NT2/D1 (cell line): Measurements from ENCODE around the gene PNPLA6.

ENCODE experiments used
- DNase-seq: peaks from one replicate; pipeline ENCODE4 v3.0.0-alpha.2; 2011; ENCODE audit warnings: low read depth, low spot score
- H3K27me3 ChIP-seq: 2 replicates; pipeline ENCODE4 v1.6.0; 2011; ENCODE audit warnings: mild to moderate bottlenecking; ENCODE audit not compliant: insufficient read length, insufficient read depth
- H3K36me3 ChIP-seq: 2 replicates; pipeline ENCODE4 v1.6.1; 2011; ENCODE audit warnings: mild to moderate bottlenecking, low read length, mixed read lengths; ENCODE audit not compliant: insufficient read depth, insufficient read length
- H3K4me1 ChIP-seq: 2 replicates; pipeline ENCODE4 v1.5.1; 2011; ENCODE audit not compliant: insufficient read depth, insufficient read length
- H3K4me3 ChIP-seq: 2 replicates; pipeline ENCODE4 v1.5.1; 2011; ENCODE audit warnings: low read depth; ENCODE audit not compliant: insufficient read length
- H3K9ac ChIP-seq: 2 replicates; pipeline ENCODE4 v1.6.0; 2011; ENCODE audit warnings: low read depth; ENCODE audit not compliant: insufficient read length
- H3K9me3 ChIP-seq: 2 replicates; pipeline ENCODE4 v1.5.1; 2011; ENCODE audit warnings: mild to moderate bottlenecking, low read length; ENCODE audit not compliant: insufficient read depth
- SUZ12 ChIP-seq: IDR thresholded peaks from 2 replicates; pipeline ENCODE4 v1.6.1; 2011; ENCODE audit not compliant: insufficient read length, insufficient read depth; ENCODE audit errors: extremely low read depth
- YY1 ChIP-seq: IDR thresholded peaks from 2 replicates; pipeline ENCODE4 v1.6.1; 2011; ENCODE audit not compliant: insufficient read length, insufficient read depth
- ZNF274 ChIP-seq: IDR thresholded peaks from 2 replicates; pipeline ENCODE4 v1.6.1; 2011; ENCODE audit warnings: mild to moderate bottlenecking, low read depth, low read length

PNPLA6 gene

DNA sequence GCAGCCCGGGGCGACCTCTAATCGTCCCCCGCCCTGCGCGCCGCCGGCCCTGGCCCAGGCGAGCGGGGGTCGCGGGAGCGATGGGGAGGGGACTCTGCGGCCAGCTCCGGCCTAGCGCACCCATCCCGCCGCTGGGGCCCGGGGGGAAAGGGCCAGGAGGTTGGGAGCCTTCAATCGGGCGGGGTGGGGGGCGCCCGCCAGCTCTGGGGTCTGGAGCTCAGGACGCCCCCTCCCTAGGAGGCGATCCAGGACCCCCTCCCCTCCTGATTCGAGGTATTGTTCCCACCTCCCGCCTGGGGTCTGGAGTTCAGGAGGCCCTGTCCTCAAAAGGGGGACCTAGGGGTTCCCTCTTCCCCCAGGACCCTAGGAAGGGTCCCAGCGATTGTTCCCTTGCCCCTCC, 19.2 kb upstream of the PNPLA6 start:
- Histone ChIP-seq H3K9ac (peak overlapping the region; percentile 87), H3K4me1 (peaks cover 9% of the 10 kb centered on the region), H3K36me3 (peaks cover 18% of the 10 kb centered on the region), H3K4me3 (peak overlapping the region; percentile 81), H3K27me3 (no peaks in the 10 kb centered on the region), H3K9me3 (no peaks in the 10 kb centered on the region)
- DNase-seq, result no peak
- TF ChIP-seq SUZ12 (no peak), ZNF274 (no peak), YY1 (no peak)

DNA sequence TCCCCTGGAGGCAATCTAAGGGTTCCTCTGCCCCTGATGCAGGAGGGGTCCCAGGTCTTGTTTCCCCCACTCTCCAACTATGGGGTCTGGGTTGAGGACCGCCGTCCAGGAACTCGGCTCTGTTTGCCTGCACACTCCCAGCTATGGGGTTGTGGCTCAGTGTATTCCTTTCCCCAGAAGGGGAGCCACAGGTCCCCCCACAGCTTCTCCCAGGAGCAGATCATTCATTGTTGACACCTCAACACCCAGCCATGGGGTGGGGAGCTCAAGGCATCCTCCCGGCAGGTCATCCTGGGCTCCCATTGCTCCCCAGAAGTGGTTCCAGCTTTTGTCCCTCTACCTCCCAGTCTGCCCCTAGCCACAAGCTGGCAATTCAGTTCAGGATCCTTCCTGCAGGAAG, 18.6 kb upstream of the PNPLA6 start:
- DNase-seq, result no peak
- Histone ChIP-seq H3K4me1 (peaks cover 9% of the 10 kb centered on the region), H3K27me3 (no peaks in the 10 kb centered on the region), H3K36me3 (peaks cover 18% of the 10 kb centered on the region), H3K9me3 (no peaks in the 10 kb centered on the region), H3K4me3 (peak overlapping the region; percentile 81), H3K9ac (peak overlapping the region; percentile 87)
- no peak for TF ChIP-seq YY1
- TF ChIP-seq SUZ12, result no peak
- TF ChIP-seq ZNF274, result no peak

- Histone ChIP-seq H3K36me3 (peaks cover 24% of the 10 kb centered on the region), H3K9ac (no peak overlapping the region), H3K4me3 (no peak overlapping the region), H3K27me3 (peaks cover 4% of the 10 kb centered on the region), H3K9me3 (no peaks in the 10 kb centered on the region), H3K4me1 (peaks cover 16% of the 10 kb centered on the region)
- no peak for DNase-seq
- no peak for TF ChIP-seq SUZ12
- no peak for TF ChIP-seq ZNF274
- no peak for TF ChIP-seq YY1
Observed at GRCh38 chr19:7519361-7520130, 16.0 kb upstream of the PNPLA6 start.

DNA sequence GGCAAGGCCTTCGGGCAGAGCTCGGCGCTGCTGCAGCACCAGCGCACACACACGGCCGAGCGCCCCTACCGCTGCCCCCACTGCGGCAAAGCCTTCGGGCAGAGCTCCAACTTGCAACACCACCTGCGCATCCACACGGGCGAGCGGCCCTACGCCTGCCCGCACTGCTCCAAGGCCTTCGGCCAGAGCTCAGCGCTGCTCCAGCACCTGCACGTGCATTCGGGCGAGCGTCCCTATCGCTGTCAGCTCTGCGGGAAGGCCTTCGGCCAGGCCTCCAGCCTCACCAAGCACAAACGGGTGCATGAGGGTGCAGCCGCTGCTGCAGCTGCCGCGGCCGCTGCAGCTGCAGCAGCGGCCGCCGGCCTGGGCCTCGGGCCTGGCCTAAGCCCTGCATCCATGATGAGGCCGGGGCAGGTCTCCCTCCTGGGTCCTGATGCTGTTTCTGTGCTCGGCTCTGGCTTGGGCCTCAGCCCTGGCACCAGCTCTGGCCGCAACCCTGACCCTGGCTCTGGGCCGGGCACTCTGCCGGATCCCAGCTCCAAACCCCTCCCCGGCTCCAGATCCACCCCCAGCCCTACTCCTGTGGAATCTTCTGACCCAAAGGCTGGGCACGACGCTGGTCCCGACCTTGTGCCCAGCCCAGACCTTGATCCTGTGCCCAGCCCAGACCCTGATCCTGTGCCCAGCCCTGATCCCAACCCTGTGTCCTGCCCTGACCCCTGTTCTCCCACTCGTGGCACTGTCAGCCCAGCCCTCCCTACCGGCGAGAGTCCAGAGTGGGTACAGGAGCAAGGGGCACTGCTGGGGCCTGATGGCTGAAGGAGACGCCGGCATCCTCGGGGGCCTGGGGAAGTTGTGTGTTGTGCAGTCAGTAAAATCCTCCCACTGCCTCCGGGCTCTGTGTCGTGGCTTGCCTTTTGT, 15.1 kb upstream of the PNPLA6 start:
- no peak for TF ChIP-seq YY1
- no peak for TF ChIP-seq SUZ12
- no peak for TF ChIP-seq ZNF274
- no peak overlapping the region for H3K4me3 ChIP-seq
- no peaks in the 10 kb centered on the region for H3K9me3 ChIP-seq
- H3K36me3 ChIP-seq, result peaks cover 32% of the 10 kb centered on the region
- peak overlapping the region; percentile 26 for H3K9ac ChIP-seq
- peaks cover 4% of the 10 kb centered on the region for H3K27me3 ChIP-seq
- DNase-seq, result no peak
- peaks cover 14% of the 10 kb centered on the region for H3K4me1 ChIP-seq

- peaks cover 42% of the 10 kb centered on the region for H3K36me3 ChIP-seq
- no peak for DNase-seq
- peaks cover 4% of the 10 kb centered on the region for H3K27me3 ChIP-seq
- peaks cover 10% of the 10 kb centered on the region for H3K4me1 ChIP-seq
- H3K9ac ChIP-seq, result peak overlapping the region; percentile 89
- TF ChIP-seq ZNF274 (no peak), YY1 (no peak), SUZ12 (no peak)
- no peaks in the 10 kb centered on the region for H3K9me3 ChIP-seq
- peak overlapping the region; percentile 75 for H3K4me3 ChIP-seq
Observed at GRCh38 chr19:7521551-7522071, 13.9 kb upstream of the PNPLA6 start.

DNA sequence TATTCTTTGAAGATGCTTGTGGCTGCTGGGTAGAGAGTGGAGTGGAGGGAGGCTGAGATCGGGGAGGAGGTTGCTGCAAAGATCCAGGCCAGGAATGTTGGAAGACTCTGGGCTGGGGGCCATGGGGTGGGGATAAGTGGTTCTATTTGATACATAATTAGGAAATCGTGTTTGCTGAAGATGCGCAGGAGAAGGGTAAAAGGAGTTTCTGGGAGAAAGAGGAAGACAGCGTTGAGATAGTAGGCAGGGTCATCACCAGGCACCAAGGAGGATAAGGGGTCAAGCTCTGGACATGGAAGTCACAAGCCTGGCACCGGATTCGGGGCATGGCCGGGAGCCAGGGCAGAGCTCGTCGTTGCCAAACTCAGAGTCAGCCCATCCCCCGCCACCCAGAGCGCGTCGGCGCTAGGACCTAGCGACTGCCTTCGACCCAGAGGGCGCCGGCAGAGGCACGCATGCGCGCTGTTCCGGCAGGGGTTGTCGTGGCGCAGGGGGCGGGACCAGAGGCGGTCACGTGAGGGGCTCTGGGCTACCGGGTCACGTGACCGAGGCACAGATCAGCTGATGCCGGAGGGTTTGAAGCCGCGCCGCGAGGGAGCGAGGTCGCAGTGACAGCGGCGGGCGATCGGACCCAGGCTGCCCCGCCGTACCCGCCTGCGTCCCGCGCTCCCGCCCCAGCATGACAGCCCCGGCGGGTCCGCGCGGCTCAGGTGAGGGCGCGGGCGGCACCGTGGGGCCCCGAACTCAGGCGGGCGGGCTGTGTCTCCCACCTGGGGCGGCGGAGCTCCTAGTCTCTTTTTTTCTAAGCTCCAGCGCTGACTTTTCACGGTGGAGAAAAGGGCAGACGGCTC, 13.2 kb upstream of the PNPLA6 start, which contains the start of gene MCOLN1:
TSS of gene MCOLN1 (plus strand) at position 553 of the 851 bp plus-strand sequence. CDS start at position 680, 127 bp downstream.
- Histone ChIP-seq H3K9ac (peak within 1 kb of the TSS; percentile 89), H3K4me3 (peak within 1 kb of the TSS; percentile 75), H3K36me3 (peaks cover 49% of the 10 kb centered on the region), H3K27me3 (peaks cover 4% of the 10 kb centered on the region), H3K4me1 (peaks cover 7% of the 10 kb centered on the region), H3K9me3 (no peaks in the 10 kb centered on the region)
- TF ChIP-seq SUZ12 (no peak), ZNF274 (no peak), YY1 (no peak)
- DNase-seq, result peak; percentile 95
